ENCODE results near the gene S100A12.
"Not testable (repeated sequence)": the region's sequence is repeated elsewhere in the genome, so short reads cannot be mapped to it uniquely, and the experiment has no call there.

The S100A12 gene

DNA sequence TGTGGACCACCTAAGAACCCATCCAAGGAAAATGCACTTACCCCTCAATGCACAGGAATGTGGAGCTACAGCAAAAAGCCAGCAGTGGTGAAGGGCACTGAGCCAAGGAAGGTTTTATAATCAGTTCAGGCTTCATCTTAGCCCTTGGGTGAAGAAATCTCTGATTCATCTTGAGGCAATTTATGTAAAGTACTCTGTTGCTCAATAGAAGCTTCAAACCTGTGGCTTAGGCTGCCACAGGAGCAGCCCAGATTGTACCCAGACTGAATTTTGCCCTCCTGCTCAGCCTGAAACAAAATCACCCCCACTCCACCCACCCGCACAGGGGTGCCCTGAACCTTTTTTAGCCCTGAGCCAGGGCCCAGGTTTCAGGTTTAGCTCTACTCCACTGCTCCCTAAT lies at the start of gene S100A12:
Gene S100A12 (minus strand): TSS at position 111 of the 400 bp plus-strand sequence. CDS start 1,029 bp downstream, outside the sequence.
- H3K79me2 ChIP-seq (ENCODE audit: insufficient read depth, low read depth): no peaks in the 10 kb centered on the region
- no peak within 1 kb of the TSS for H3K27ac ChIP-seq
- no peak within 1 kb of the TSS for H3K4me3 ChIP-seq (IDR thresholded peaks at IDR 0.05; ENCODE audit: insufficient read depth, low read depth, low read length)
- H3K4me1 ChIP-seq (ENCODE audit: low read depth, poor library complexity, severe bottlenecking): no peaks in the 10 kb centered on the region
- no peak within 1 kb of the TSS for H2AFZ ChIP-seq (ENCODE audit: low read depth)
- H3K4me2 ChIP-seq: no peak within 1 kb of the TSS
- H3K36me3 ChIP-seq (ENCODE audit: insufficient read depth): no peaks in the 10 kb centered on the region
- H4K20me1 ChIP-seq (ENCODE audit: insufficient read depth): no peaks in the 10 kb centered on the region
- H3K27me3 ChIP-seq (ENCODE audit: insufficient read depth, low read depth): no peaks in the 10 kb centered on the region
- no peak within 1 kb of the TSS for H3K9ac ChIP-seq
- TF ChIP-seq, protein P1, sequence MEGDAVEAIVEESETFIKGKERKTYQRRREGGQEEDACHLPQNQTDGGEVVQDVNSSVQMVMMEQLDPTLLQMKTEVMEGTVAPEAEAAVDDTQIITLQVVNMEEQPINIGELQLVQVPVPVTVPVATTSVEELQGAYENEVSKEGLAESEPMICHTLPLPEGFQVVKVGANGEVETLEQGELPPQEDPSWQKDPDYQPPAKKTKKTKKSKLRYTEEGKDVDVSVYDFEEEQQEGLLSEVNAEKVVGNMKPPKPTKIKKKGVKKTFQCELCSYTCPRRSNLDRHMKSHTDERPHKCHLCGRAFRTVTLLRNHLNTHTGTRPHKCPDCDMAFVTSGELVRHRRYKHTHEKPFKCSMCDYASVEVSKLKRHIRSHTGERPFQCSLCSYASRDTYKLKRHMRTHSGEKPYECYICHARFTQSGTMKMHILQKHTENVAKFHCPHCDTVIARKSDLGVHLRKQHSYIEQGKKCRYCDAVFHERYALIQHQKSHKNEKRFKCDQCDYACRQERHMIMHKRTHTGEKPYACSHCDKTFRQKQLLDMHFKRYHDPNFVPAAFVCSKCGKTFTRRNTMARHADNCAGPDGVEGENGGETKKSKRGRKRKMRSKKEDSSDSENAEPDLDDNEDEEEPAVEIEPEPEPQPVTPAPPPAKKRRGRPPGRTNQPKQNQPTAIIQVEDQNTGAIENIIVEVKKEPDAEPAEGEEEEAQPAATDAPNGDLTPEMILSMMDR (conservative IDR thresholded peaks at IDR 0.05; ENCODE audit: low read depth, low read length): no peak

DNA sequence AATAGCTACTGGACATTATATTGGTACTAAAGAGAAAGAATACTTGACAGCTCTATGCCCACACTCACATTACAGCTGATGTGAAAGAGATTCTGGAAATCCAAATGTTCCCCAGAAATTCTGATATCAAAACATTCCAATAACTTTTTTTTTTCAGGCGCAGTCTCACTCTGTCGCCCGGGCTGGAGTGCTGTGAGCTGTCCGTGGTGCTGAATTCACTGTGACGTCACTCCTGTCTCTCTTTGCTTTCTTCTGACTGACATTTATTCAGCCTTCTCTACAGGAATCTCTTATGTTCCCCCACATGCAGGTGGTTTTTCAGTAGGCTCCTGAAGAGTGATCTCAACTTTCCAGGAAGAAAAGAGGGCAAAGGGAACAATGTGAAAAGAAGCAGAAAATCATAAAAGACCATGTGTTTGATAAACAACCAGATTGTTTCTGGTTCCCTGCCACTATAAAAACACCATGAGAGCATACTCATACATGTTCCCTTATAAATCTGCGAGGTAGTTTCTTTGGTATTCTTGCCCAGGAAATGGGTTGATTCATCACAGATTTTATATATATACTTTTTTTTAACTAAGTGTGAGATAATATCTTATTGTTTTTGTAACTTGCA lies 47.1 kb upstream of the S100A12 start:
- no peaks in the 10 kb centered on the region for H3K36me3 ChIP-seq (ENCODE audit: insufficient read depth)
- 0 out of 2 replicates have a peak, but pooled peaks cover 2% of the 10 kb centered on the region for H3K27me3 ChIP-seq (ENCODE audit: insufficient read depth, low read depth)
- TF ChIP-seq, protein P1 (conservative IDR thresholded peaks at IDR 0.05; ENCODE audit: low read depth, low read length): no peak
- no peak overlapping the region for H3K4me3 ChIP-seq (IDR thresholded peaks at IDR 0.05; ENCODE audit: insufficient read depth, low read depth, low read length)
- no peaks in the 10 kb centered on the region for H3K79me2 ChIP-seq (ENCODE audit: insufficient read depth, low read depth)
- H3K27ac ChIP-seq: no peak overlapping the region
- no peak overlapping the region for H3K9ac ChIP-seq
- H3K4me1 ChIP-seq (ENCODE audit: low read depth, poor library complexity, severe bottlenecking): no peaks in the 10 kb centered on the region
- H2AFZ ChIP-seq (ENCODE audit: low read depth): no peak overlapping the region
- no peak overlapping the region for H3K4me2 ChIP-seq
- H4K20me1 ChIP-seq (ENCODE audit: insufficient read depth): no peaks in the 10 kb centered on the region

DNA sequence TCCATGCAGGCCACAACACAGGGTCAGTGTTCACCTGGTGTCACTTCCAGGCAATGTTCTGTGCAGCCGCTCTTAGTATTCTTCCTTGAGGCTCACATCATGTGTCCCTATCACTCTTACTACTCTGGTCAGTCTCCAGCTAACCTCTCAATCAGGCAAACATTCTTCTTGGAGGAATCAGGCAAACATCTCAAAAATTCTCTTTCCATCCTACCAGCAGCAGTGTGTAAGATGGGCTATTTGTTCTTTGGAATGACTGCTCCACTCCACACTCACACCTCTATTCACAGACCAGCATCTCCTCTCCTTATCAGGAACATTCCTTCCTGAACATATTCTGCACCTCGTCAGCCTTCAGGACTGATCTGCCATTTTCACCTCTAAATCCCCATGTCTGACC lies 44.9 kb upstream of the S100A12 start:
- Histone ChIP-seq H3K4me3 (IDR thresholded peaks at IDR 0.05; ENCODE audit: insufficient read depth, low read depth, low read length) (no peak overlapping the region), H3K4me2 (no peak overlapping the region), H3K9ac (no peak overlapping the region), H3K4me1 (ENCODE audit: low read depth, poor library complexity, severe bottlenecking) (no peaks in the 10 kb centered on the region), H4K20me1 (ENCODE audit: insufficient read depth) (no peaks in the 10 kb centered on the region), H3K27me3 (ENCODE audit: insufficient read depth, low read depth) (0 out of 2 replicates have a peak, but pooled peaks cover 2% of the 10 kb centered on the region), H3K27ac (no peak overlapping the region), H3K36me3 (ENCODE audit: insufficient read depth) (no peaks in the 10 kb centered on the region), H2AFZ (ENCODE audit: low read depth) (no peak overlapping the region), H3K79me2 (ENCODE audit: insufficient read depth, low read depth) (no peaks in the 10 kb centered on the region)
- TF ChIP-seq, protein P1 (conservative IDR thresholded peaks at IDR 0.05; ENCODE audit: low read depth, low read length): no peak

DNA sequence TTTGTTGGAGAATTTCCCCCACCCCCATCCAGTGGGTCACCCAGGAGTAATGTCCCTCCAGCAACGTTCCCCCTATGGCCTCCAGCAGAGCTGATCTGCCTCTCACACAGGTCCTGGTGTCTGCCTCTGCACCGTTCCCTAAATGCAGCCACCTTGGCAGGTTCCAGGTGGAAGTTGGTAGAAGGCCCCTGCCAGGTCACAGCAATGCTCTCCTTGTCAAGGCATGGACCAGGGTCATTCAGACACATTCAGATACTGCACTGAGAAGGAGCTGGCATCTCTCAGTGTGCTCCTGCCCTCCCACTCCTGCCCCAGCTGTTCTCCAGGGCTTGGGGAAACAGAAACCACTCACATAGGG lies 44.0 kb upstream of the S100A12 start:
- H3K4me3 ChIP-seq (IDR thresholded peaks at IDR 0.05; ENCODE audit: insufficient read depth, low read depth, low read length); H3K4me1 ChIP-seq (ENCODE audit: low read depth, poor library complexity, severe bottlenecking); H3K27ac ChIP-seq; H3K9ac ChIP-seq; H3K36me3 ChIP-seq (ENCODE audit: insufficient read depth); H3K4me2 ChIP-seq; H4K20me1 ChIP-seq (ENCODE audit: insufficient read depth); H3K27me3 ChIP-seq (ENCODE audit: insufficient read depth, low read depth); H3K79me2 ChIP-seq (ENCODE audit: insufficient read depth, low read depth); H2AFZ ChIP-seq (ENCODE audit: low read depth): not testable (repeated sequence)

DNA sequence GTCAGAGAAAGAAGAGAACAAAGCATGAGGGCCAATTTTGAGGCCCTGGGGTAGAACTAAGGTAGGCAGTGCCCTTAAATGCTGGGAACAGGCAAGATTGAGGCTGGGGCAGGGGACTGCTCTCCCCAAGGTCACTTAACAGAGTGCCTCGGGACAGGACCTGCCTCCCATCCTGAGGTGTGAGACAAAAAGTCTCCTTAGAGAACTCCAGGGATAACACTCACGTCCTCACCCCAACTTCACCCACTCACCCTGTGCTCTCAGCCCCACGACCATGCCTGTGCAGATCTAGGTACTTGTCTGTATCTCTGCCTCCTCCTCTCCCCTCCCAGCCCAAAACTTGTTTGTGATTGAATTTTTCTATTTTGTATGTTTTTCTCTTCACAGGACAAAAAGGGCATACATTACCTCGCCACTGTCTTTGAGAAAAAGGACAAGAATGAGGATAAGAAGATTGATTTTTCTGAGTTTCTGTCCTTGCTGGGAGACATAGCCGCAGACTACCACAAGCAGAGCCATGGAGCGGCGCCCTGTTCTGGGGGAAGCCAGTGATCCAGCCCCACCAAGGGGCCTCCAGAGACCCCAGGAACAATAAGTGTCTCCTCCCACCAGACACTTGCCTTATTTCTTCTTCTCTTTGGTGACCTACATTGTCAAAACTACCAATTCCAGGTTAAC lies 43.5 kb upstream of the S100A12 start:
- not testable (repeated sequence) for H3K27me3 ChIP-seq (ENCODE audit: insufficient read depth, low read depth); H3K4me2 ChIP-seq; H3K36me3 ChIP-seq (ENCODE audit: insufficient read depth)

More for the DNA sequence above, 43.5 kb upstream of the S100A12 start:
- H3K79me2 ChIP-seq (ENCODE audit: insufficient read depth, low read depth); H3K4me3 ChIP-seq (IDR thresholded peaks at IDR 0.05; ENCODE audit: insufficient read depth, low read depth, low read length); H2AFZ ChIP-seq (ENCODE audit: low read depth); H4K20me1 ChIP-seq (ENCODE audit: insufficient read depth); H3K9ac ChIP-seq; H3K27ac ChIP-seq; H3K4me1 ChIP-seq (ENCODE audit: low read depth, poor library complexity, severe bottlenecking): not testable (repeated sequence)
